GM19043 (cell line): ENCODE measurements around the gene SNTG2.
"Not testable (repeated sequence)": the region's sequence is repeated elsewhere in the genome, so short reads cannot be mapped to it uniquely, and the experiment has no call there.

Experiments used
- ATAC-seq: cut with Tn5 transposase; IDR thresholded peaks from one replicate; pipeline ENCODE4 v1.9.1; 2021; ENCODE audit warnings: low read depth; ENCODE audit not compliant: unreplicated experiment

The SNTG2 gene

DNA sequence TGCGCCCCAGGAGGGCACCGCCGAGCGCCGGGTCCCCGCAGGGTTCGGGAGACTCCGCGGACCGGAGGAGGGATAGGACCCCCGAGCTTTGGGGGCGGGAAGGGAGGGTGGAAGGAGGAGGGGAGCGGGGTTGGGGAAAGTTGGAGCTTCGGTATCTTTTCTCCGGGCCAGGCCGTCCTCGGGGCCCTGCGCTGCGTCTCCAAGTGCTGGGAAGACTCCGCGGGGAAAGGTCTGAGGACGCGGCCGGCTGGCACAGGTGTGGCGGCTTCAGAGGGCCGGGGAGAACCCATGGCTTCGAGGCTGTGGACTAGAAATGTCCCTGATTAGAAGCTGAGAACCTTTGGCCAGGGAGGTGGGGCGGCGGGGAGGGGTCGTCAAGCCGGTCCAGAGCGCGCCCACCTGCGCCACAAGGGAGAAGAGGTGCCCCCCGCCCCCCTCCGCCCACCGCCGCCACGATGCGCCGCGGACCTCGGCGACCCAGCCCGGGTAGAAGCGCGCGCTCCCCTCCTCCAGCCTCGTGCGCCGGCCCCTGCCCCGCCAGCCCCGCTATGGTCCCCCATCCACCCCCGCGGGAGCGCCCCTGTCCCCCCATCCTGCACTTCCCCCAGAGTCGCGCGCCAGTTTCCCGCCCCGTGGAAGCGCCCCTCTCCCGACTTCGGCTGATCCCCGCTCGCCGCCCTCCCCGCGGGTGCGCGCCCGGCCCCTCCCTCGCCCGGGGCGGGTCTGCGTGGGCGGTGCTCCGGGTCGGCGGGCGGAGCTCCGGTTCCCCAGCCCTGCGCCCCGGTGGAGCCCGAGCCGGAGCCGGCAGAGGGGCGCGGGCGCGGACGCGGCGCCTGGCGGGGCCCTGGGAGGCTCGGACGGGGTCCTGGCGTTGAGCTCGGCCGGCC, at the start of gene SNTG2:
SNTG2 (plus strand) TSS at position 770 of the 887 bp plus-strand sequence. CDS start 148 bp downstream, outside the sequence.
- no peak for ATAC-seq

GRCh38 chr2:902584-902983, 48.1 kb upstream of the SNTG2 start:
- no peak for ATAC-seq

GRCh38 chr2:903223-903900, 47.3 kb upstream of the SNTG2 start:
- ATAC-seq, result no peak

GRCh38 chr2:904246-905024, 46.2 kb upstream of the SNTG2 start:
- no peak for ATAC-seq

DNA sequence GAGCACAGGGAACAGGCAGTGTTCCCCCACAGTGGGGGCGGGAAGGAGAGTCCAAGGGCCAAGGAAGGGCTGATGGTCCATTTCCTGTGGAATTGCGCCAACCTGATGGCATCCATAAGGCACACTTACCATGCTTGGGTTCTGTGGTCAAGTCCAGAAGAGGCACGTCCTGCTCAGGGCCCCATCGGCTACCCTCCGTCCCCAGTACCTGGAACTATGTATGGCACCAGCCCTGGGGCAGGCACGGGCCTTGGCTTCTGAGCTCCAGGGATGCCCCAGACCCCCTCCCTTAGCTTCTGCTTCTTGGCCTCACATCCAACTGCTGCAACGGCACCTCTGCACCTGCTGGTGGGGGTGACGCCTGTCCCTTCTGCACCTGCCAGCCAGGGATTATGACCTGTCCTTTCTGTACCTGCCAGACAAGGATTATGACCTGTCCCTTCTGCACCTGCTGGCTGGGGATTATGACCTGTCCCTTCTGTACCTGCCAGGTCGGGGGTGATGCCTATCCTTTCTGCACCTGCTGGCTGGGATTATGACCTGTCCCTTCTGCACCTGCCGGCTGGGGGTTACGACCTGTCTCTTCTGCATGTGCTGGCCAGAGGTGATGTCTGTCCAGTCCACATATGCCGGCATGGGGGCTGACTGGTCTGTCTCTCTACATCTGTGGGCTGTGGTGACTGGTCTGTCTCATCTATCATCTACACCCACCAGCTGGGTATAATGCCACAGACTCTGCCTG, 45.4 kb upstream of the SNTG2 start:
- ATAC-seq, result no peak

- ATAC-seq, result no peak
Observed at GRCh38 chr2:905833-906140, 44.9 kb upstream of the SNTG2 start.

- no peak for ATAC-seq
Observed at GRCh38 chr2:907706-908105, 42.9 kb upstream of the SNTG2 start.

GRCh38 chr2:908568-908967, 42.1 kb upstream of the SNTG2 start:
- no peak for ATAC-seq

GRCh38 chr2:909764-910379, 40.8 kb upstream of the SNTG2 start:
- ATAC-seq, result not testable (repeated sequence)

DNA sequence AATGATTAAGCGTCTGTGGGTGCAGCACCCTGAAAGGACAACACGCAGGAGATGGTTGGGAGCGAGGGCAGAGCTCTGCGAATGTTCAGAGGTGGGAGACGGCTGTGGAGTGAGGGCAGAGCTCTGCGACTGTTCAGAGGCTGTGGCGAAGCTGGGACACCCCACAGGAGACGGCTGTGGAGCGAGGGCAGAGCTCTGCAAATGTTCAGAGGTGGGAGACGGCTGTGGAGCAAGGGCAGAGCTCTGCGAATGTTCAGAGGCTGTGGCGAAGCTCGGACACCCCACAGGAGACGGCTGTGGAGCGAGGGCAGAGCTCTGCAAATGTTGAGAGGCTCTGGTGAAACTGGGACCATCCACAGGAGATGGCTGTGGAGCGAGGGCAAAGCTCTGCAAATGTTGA, 40.0 kb upstream of the SNTG2 start:
- no peak for ATAC-seq

- ATAC-seq, result no peak
Observed at GRCh38 chr2:915979-916378, 34.7 kb upstream of the SNTG2 start.

GRCh38 chr2:916935-917334, 33.7 kb upstream of the SNTG2 start:
- no peak for ATAC-seq

DNA sequence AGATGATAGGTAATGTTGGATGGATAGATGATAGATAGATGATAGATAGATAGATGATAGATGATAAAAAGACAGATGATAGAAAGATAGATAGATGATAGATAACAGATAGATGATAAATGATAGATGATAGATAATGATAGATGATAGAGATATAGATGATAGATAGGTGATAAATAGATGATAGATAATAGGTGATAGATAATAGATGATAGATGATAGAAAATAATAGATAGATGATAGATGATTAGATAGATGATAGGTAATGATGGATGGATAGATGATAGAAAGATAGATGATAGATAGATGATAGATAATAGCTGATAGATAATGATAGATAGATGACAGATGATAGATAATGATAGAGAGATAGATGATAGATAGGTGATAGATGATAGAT, 31.0 kb upstream of the SNTG2 start:
- no peak for ATAC-seq

- no peak for ATAC-seq
Observed at GRCh38 chr2:920573-920972, 30.1 kb upstream of the SNTG2 start.

DNA sequence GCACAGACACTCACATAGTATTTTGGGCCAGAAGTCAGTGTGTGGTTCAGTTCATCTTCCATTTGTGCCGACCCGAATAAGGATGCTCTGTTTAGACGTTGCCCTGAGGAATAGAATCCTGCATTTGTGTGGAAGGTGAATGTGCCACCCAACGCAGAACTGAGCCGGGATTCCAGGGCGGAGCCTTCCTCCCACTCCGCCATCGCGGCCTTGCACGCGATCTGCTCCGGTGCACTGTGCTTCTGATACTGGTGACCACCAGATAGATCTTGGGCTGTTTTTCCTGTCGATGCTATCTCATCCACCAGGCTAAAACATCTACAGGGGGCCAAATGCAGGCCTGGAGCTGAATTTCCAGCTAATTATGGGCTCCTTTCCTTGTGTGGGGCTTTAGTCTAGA, 29.6 kb upstream of the SNTG2 start:
- no peak for ATAC-seq

DNA sequence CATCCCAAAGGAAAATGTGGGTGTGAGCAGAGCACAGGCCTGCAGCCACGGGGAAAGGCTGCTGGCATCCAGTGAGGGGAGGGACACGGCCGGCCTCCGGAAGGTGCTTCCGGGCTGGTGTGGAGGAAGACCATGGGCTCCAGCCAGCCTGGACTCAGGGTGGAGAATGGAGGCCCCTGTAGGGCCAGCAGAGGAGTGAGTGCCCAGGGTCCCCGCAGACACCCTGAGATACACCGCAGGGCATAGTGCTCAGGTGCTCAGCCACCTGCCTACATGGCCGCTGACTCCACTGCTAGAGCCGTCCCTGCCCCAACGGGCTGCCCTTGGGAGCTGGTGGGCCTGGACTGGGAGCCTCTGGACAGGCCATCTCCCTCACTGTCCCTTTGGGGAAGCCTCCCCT, 28.5 kb upstream of the SNTG2 start:
- no peak for ATAC-seq

DNA sequence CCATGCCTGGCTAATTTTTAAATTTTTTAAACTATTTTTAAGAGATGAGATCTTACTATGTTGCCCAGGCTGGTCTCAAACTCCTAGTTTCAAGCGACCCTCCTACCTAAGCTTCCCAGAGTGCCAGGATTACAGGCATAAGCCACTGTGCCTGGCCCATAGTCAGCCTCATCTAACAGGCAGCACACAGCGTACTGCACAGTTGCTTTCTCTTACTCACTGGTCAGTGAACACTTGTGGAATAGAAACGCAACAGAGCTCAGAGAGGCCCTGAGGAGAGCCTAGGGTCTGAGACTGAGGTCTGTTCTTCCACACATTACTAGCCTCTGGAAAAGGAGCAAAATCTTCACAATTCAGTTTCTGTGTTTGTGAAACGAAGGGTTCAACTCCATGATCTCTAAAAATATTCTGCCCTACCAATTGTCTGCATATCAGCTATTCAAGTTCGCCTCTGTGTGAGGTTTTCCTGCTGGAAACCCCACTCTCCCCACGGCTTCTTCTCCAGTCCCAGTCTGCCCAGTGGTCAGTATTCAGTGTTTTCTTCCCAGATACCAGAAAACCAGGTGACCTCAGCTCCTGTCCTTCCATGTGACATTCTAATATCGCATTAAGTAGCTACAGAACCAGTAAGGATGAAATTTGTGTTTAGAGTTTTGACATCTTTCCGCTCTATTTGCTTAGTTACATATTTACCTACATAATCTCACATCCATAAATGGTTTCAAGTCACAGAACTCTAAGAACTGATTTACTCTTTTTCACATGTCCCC, 26.6 kb upstream of the SNTG2 start:
- ATAC-seq, result no peak

DNA sequence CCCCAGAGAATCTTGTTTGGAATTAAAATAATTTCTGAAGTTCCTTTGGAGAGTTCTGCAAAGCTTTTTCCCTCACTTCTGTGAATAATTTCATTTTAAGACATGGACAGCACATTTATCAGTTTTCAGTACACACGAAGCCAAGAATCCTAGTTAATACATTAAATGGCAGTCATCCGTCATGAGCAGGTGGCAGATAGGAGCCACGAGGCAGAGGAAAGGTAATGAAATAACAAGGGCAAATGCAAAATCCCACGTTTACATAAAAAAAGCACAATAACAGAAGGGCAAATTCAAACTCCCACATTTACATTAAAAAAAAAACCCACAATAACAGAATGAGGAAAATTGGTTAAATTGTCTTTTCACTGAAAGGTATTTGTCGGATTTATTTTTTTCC, 25.9 kb upstream of the SNTG2 start:
- ATAC-seq, result no peak

DNA sequence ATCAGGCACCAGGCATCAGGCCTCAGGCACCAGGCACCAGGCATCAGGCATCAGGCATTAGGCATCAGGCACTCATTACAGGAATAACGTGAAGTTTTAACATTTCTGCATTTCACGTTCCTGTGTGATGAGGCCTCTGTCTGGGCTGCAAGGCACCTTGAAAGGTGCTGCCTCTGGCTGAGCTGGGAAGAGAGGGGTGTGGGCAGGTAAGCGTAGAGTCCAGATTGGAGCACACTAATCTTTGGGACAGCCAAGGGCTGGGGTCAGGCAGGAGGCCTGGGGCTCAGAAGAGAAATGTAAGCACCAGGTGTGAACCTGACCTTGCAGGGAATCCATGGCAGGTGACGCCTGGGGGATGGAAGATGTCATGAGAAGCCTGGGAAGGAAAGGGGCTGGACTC, 25.3 kb upstream of the SNTG2 start:
- ATAC-seq, result no peak

DNA sequence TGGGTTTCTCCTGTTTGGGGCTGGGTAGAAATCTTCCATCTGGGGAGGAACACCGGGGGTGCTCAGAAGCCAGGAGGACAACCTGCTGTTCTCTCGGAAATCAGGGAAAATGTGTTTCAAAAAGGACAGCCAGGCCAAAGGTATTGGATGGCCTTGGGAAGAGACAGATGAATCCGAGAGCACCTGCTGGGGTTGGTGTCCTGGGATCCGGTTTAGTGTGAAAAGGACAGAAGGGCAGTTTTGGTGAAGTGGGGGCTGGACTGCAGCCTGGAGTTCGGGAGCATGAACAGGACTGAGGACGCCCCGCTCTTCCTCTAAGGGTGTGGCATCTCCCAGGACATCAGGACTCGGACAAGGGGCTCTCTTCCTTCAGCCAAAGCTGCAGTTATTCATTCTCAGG, 24.9 kb upstream of the SNTG2 start:
- no peak for ATAC-seq
